AG04450 (cell line): ENCODE results near the gene NME7. TPM values are rescaled to one million over a fixed set of nuclear protein-coding genes. Genes with fewer than 3 reads are reported as not detected.
"Not testable (repeated sequence)": the region's sequence is repeated elsewhere in the genome, so short reads cannot be mapped to it uniquely, and the experiment has no call there.

Experiments
- CTCF ChIA-PET: fragments of 300-600, 350-600 bp; formaldehyde crosslinking; extraction: SDS; loops from one replicate; lab custom pipeline; 2022; ENCODE audit warnings: antibody characterized with exemption, inconsistent platforms; lab: Charles Lee
- POLR2A ChIA-PET: fragments of 350-600 bp; formaldehyde crosslinking; extraction: SDS; loops from one replicate; lab custom pipeline; 2021; ENCODE audit warnings: antibody characterized with exemption, inconsistent platforms; lab: Yijun Ruan, JAX
- DNase-seq: peaks from one replicate; pipeline ENCODE4 v3.0.0-alpha.2; 2011; ENCODE audit warnings: low read depth, low spot score
- H3K27ac ChIP-seq: one replicate; pipeline ENCODE4 v1.5.1; 2012; ENCODE audit warnings: low read depth, low read length, control low read depth
- H3K27me3 ChIP-seq: one replicate; pipeline ENCODE4 v1.6.0; 2012; ENCODE audit warnings: low read length; ENCODE audit not compliant: control insufficient read depth, insufficient read depth
- H3K4me3 ChIP-seq: 2 replicates; pipeline ENCODE4 v1.5.1; 2011; ENCODE audit warnings: mild to moderate bottlenecking, low read depth, low read length, control low read depth
- H3K9me3 ChIP-seq: 2 replicates; pipeline ENCODE4 v1.5.1; 2012; ENCODE audit warnings: low read length; ENCODE audit not compliant: control insufficient read depth, insufficient read depth
- polyA plus RNA-seq: library from polyadenylated mRNA; depleted of rRNA; stranded (reverse); fragments of >200 nt; gene quantifications from 2 replicates; pipeline ENCODE4 v1.2.3, GENCODE V29; 2011
- TF ChIP-seq, protein P1 (sequence below): IDR thresholded peaks from 2 replicates; pipeline ENCODE4 v1.5.1; 2011; ENCODE audit warnings: low read depth, low read length, control low read depth, inconsistent platforms

The NME7 gene
- polyA plus RNA-seq, 1 experiment, result 27.3 TPM

- Histone ChIP-seq H3K27ac (no peak overlapping the region), H3K9me3 (no peaks in the 10 kb centered on the region), H3K27me3 (no peaks in the 10 kb centered on the region), H3K4me3 (no peak overlapping the region)
- POLR2A ChIA-PET, result interaction anchor here (0.6 kb wide), 2 partner anchors 19 to 240 kb away, joined by 3 to 4 read pairs; no protein-coding TSS in a partner anchor
- no peak for DNase-seq
- TF ChIP-seq, protein P1, sequence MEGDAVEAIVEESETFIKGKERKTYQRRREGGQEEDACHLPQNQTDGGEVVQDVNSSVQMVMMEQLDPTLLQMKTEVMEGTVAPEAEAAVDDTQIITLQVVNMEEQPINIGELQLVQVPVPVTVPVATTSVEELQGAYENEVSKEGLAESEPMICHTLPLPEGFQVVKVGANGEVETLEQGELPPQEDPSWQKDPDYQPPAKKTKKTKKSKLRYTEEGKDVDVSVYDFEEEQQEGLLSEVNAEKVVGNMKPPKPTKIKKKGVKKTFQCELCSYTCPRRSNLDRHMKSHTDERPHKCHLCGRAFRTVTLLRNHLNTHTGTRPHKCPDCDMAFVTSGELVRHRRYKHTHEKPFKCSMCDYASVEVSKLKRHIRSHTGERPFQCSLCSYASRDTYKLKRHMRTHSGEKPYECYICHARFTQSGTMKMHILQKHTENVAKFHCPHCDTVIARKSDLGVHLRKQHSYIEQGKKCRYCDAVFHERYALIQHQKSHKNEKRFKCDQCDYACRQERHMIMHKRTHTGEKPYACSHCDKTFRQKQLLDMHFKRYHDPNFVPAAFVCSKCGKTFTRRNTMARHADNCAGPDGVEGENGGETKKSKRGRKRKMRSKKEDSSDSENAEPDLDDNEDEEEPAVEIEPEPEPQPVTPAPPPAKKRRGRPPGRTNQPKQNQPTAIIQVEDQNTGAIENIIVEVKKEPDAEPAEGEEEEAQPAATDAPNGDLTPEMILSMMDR, result no peak
- CTCF ChIA-PET, result interaction anchor here (0.6 to 6.6 kb wide), 73 partner anchors 9 to 1005 kb away, joined by 3 to 111 read pairs (median 4); partner anchors contain the start of genes BLZF1, CCDC181, NME7 and SLC19A2
These were observed 19.8 kb downstream of the NME7 start for GRCh38 chr1:169347688-169348382.

GRCh38 chr1:169346036-169346589 lies 21.5 kb downstream of the NME7 start:
- Histone ChIP-seq H3K27ac (no peak overlapping the region), H3K27me3 (no peaks in the 10 kb centered on the region), H3K4me3 (no peak overlapping the region), H3K9me3 (no peaks in the 10 kb centered on the region; the same call in 1 of the 2 replicates)
- TF ChIP-seq, protein P1, result no peak
- ChIA-PET CTCF (interaction anchor here (1.3 to 6.6 kb wide), 2 partner anchors 741 to 1003 kb away, joined by 7 to 111 read pairs; no protein-coding TSS in a partner anchor), POLR2A (no interaction called here)
- no peak for DNase-seq

GRCh38 chr1:169345511-169345910 lies 22.1 kb downstream of the NME7 start:
- TF ChIP-seq, protein P1, result no peak

DNA sequence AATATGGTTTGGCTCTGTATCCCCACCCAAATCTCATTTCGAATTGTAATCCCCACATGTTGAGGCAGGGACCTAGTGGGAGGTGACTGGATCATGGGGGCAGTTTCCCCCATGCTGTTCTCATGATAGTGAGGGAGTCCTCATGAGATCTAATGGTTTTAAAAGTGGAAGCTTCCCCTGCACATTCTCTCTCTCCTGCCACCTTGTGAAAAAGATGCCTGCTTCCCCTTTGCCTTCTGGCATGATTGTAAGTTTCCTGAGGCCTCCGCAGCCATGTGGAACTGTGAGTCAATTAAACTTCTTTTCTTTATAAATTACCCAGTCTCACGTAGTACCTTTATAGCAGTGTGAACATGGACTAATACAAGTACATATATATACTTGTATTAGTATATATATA lies 25.5 kb downstream of the NME7 start:
- H3K9me3 ChIP-seq, POLR2A ChIA-PET, H3K27me3 ChIP-seq, H3K27ac ChIP-seq, CTCF ChIA-PET, H3K4me3 ChIP-seq, DNase-seq: not testable (repeated sequence)

More at GRCh38 chr1:169345511-169345910, 22.1 kb downstream of the NME7 start:
- no peaks in the 10 kb centered on the region for H3K27me3 ChIP-seq
- ChIA-PET POLR2A (no interaction called here), CTCF (no interaction called here)
- no peaks in the 10 kb centered on the region; the same call in 1 of the 2 replicates for H3K9me3 ChIP-seq
- no peak overlapping the region for H3K4me3 ChIP-seq
- no peak overlapping the region for H3K27ac ChIP-seq
- DNase-seq, result no peak

- ChIA-PET CTCF (interaction anchor here (1.2 kb wide), 1 partner anchor 738 kb away, joined by 3 read pairs; no protein-coding TSS in a partner anchor), POLR2A (no interaction called here)
These were observed 26.7 kb downstream of the NME7 start for GRCh38 chr1:169340882-169341281.

More at GRCh38 chr1:169340882-169341281, 26.7 kb downstream of the NME7 start:
- Histone ChIP-seq H3K9me3 (no peaks in the 10 kb centered on the region; the same call in none of the 2 replicates), H3K27ac (no peak overlapping the region), H3K27me3 (no peaks in the 10 kb centered on the region), H3K4me3 (no peak overlapping the region)
- no peak for DNase-seq
- TF ChIP-seq, protein P1, result no peak
